ENCODE data around the gene ECI1.

The ECI1 gene

DNA sequence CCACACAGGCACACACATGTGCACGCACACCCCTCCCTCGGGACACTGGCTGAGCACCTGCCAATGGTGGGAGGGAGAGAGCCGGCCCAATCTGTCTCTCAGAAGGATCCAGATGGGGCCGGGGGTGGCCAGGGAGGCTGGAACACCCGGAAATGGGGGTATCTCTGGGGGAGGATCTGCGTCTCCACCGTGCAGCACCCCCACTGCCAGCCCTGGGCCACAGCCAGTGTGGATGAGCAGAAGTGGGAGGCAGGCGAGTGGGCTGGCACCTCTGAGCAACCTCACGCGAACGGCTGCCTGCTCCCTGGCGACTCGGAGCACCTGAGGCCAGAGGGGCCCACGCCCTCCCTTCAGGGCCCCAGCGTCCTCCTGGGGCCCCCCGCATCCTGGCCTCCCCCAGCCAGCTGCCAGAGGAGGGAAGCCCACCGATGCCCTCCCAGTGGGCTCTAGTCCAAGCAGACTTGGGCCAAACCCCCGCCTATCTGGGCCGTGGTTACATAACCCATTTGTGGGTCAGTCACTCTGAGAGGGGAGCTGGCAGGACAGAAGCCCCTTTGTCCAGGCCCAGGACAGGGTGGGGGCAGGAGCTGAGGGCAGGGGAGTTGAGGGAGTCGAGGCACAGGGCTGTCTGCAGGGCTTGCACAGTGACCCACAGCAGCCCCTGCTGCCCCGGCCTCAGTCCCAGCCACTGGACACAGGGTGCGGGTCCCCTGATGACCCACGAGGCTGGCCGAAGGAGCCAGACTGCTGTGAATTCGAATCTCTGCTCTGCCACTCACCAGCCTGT lies 60.5 kb downstream of the ECI1 start:
- no peak for TF ChIP-seq MYC (IDR thresholded peaks at IDR 0.05; ENCODE audit: low read depth, low read length)
- TF ChIP-seq, protein P1, sequence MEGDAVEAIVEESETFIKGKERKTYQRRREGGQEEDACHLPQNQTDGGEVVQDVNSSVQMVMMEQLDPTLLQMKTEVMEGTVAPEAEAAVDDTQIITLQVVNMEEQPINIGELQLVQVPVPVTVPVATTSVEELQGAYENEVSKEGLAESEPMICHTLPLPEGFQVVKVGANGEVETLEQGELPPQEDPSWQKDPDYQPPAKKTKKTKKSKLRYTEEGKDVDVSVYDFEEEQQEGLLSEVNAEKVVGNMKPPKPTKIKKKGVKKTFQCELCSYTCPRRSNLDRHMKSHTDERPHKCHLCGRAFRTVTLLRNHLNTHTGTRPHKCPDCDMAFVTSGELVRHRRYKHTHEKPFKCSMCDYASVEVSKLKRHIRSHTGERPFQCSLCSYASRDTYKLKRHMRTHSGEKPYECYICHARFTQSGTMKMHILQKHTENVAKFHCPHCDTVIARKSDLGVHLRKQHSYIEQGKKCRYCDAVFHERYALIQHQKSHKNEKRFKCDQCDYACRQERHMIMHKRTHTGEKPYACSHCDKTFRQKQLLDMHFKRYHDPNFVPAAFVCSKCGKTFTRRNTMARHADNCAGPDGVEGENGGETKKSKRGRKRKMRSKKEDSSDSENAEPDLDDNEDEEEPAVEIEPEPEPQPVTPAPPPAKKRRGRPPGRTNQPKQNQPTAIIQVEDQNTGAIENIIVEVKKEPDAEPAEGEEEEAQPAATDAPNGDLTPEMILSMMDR (IDR thresholded peaks at IDR 0.05; ENCODE audit: low read depth, low read length): no peak
- no peak overlapping the region for H3K4me3 ChIP-seq (ENCODE audit: low read depth, low read length)
- DNase-seq (ENCODE audit: low read depth): no peak

DNA sequence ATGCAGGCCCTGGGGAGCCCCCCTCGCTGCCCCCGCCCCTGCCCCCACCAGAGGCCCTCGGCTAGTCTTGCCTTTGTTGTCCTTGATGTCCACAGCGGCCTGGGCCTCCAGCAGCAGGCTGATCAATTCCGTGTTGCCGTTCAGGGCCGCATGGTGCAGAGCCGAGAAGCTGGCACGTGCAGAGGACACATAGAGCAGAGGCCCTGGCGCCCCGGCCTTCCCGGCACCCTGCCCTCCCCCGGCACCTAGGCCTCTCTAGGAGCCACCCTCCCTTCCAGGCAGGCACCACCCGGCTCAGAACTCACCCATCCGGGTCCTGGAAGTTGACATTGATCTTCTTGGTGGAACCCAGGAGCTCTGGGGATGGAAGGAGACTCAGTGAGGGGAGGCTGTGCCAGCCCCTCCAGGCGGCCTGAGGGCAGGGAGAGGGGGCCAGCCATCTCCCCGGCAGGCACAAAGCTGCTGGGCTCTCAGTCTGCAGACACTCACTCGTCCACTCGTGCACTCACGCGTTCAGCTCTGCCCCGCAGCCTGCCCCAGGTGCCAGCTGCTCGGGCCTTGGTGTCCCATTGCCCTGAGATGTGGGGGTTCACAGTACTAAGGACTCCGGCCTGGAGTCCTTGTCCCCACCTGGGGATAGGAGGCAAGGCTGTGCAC lies 61.3 kb downstream of the ECI1 start:
- TF ChIP-seq MYC (IDR thresholded peaks at IDR 0.05; ENCODE audit: low read depth, low read length) (no peak), POLR2A (IDR thresholded peaks at IDR 0.05; ENCODE audit: extremely low read depth, insufficient read length) (no peak)
- TF ChIP-seq, protein P2, sequence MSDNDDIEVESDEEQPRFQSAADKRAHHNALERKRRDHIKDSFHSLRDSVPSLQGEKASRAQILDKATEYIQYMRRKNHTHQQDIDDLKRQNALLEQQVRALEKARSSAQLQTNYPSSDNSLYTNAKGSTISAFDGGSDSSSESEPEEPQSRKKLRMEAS (IDR thresholded peaks at IDR 0.05; ENCODE audit: low read depth, low read length): no peak
- TF ChIP-seq, protein P1 (IDR thresholded peaks at IDR 0.05; ENCODE audit: low read depth, low read length): no peak
- H3K4me3 ChIP-seq (ENCODE audit: low read depth, low read length): no peak overlapping the region
- no peak for DNase-seq (ENCODE audit: low read depth)
